HG03460 (cell line): ENCODE results near the gene CLCA4.

Experiments
- ATAC-seq: cut with Tn5 transposase; IDR thresholded peaks from one replicate; pipeline ENCODE4 v1.9.1; 2021; ENCODE audit not compliant: unreplicated experiment

CLCA4 gene

GRCh38 chr1:86616871-86617270, 70.0 kb downstream of the CLCA4 start:
- peak; percentile 100 for ATAC-seq

DNA sequence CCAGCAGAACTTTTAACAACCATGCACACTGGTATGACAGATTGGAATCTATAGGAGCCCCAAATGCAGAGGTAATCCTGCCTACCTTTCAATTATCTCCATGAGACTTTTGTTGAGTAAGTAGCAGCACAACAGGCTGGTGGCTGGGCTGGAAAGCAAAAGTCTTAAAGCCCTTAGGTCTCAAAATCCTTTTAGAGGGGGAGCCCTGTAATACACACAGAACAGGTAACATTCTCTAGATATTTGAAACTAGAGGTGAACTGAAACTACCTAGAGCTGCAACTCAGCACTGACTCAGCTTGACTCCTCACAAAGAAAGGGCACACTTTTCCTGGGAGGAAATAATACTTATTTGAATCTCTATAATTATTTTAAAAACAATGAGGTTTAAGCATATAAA, 71.5 kb downstream of the CLCA4 start:
- no peak for ATAC-seq

DNA sequence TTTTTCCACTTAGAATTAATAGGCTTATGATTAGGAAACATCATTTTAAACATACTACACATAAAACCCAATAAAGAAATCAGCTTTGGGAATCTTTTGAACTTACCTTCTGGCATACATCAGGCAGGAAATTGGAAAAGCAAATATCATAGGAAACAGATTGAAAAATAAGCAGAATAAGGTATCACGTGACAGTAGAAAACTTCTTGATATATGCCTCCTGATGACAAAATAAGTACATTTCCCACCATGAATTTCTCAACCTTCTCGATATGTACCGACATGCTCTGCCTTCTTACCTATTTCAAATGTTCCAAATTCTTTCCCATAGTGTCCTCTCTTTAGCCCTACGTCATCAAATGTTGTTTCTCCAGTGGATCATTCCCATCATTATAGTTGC, 72.4 kb downstream of the CLCA4 start:
- no peak for ATAC-seq

DNA sequence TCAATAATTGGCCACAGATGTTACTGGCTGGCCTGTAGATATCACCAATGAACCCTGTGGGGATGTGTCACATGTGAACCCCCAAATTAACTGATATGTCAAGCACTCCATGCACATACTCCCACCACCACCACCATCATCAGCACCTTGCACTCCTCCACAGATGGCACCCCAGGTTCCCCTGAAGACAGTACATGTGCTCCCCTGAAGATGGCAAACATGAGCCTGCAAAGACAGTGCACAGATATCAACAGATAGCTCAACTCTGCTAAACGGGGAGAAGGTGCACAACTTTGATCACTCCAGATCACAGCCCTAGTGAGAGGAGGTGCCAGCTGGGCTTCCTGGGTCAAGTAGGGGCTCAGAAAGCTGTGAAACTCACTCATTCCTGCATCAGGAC, 74.4 kb downstream of the CLCA4 start:
- no peak for ATAC-seq
